NCI-H1092 treated with DMSO at 0.1 percent for 48 hours (cell line): ENCODE measurements around the gene TXNL1.

Experiments used
- DNase-seq: peaks from one replicate; lab custom pipeline; 2025; lab: John Stamatoyannopoulos, UW

The TXNL1 gene

GRCh38 chr18:56569416-56569815, 69.0 kb downstream of the TXNL1 start:
- DNase-seq = no peak

- DNase-seq = no peak
Observed at GRCh38 chr18:56568986-56569385, 69.4 kb downstream of the TXNL1 start.

GRCh38 chr18:56565551-56566345, 72.6 kb downstream of the TXNL1 start:
- no peak for DNase-seq

- no peak for DNase-seq
Observed at GRCh38 chr18:56565046-56565445, 73.3 kb downstream of the TXNL1 start.

GRCh38 chr18:56563568-56563967, 74.8 kb downstream of the TXNL1 start:
- no peak for DNase-seq

- DNase-seq = no peak
Observed at GRCh38 chr18:56562479-56562878, 75.9 kb downstream of the TXNL1 start.

- no peak for DNase-seq
Observed at GRCh38 chr18:56560992-56561391, 77.4 kb downstream of the TXNL1 start.

GRCh38 chr18:56559044-56559443, 79.3 kb downstream of the TXNL1 start:
- no peak for DNase-seq

- DNase-seq = no peak
Observed at GRCh38 chr18:56556907-56557306, 81.5 kb downstream of the TXNL1 start.

GRCh38 chr18:56550121-56550520, 88.3 kb downstream of the TXNL1 start:
- no peak for DNase-seq
